HG02884 (cell line): ENCODE results near the gene BLVRA.

ENCODE experiments used
- ATAC-seq: cut with Tn5 transposase; IDR thresholded peaks from one replicate; pipeline ENCODE4 v1.9.1; 2021; ENCODE audit warnings: mild to moderate bottlenecking, moderate library complexity; ENCODE audit not compliant: unreplicated experiment

BLVRA gene

DNA sequence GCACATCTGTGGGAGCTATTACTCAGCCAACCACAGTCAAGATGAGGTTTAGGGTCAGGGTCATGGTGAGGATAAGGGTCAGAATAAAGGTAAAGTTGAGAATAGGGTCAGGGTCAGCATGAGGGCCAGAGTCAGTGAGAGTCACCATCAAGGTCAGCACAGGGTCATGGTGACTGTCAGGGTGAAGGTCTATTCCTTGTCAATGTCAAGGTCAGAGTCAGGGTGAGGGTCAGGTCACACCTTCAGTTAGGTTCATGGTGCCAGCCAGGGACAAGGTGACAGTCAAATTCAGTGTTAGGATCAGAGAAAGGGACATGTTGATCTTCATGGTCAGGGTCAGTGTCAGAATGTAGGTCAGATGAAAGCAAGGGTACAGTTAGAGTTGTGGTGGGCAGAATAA lies 96.7 kb downstream of the BLVRA start:
- no peak for ATAC-seq

DNA sequence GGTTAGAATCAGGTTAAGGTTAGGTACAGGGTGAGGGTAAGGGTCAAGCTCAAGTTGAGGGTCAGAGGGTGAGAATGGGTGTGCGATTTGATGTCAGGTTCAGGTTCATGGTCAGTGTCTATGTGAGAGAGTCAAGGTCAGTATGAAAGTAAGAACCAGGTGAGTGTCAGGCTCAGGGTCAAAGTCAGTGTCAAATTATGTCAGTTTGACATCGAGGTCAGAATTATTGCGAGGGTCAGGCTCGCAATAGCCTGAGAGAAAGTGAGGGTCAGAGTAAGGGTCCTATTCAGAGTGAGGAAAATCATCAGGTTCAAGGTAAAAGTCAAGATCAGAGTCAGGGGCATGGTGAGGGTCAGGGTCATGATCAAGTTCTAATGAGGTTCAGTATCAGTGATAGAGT lies 97.8 kb downstream of the BLVRA start:
- ATAC-seq: no peak
